Measurements from ENCODE around the gene AKAP7.

DNA sequence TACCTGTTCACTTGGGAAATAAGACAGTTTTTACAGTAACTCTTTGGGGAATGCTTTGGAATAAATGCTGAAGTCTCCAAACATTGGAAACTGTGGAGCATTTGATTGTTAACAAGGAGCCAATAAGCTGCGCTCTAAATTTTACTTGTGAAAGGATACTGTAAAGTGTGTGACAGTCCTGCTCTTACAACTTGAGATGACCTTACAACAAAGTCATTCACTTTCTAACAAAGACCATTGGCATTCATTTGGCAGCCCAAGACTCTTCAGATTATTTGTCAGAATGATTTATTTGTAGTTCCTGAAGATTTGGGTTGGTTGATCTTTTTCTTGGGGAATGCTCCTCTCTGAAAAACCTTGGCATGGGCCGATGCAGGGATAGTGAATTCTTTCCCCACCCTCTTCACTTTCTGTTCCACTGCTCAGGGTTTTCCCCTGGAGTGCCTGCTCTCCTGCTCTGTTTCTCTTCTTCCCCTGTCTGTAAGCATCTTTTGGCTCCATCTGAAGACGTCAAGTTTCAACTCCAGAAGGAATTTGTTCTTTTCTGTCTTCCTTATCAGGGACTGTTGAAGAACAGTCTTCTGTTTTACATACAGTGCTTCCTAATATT is 116.4 kb downstream of the AKAP7 start:
- TF ChIP-seq CTCF (IDR thresholded peaks at IDR 0.05) (no peak), RNF2 (IDR thresholded peaks at IDR 0.05; ENCODE audit: borderline replicate concordance, low read depth) (no peak), NR3C1 (IDR thresholded peaks at IDR 0.05) (no peak), SMC3 (IDR thresholded peaks at IDR 0.05) (no peak), MAFK (IDR thresholded peaks at IDR 0.05; ENCODE audit: partially characterized antibody) (no peak), MYC (IDR thresholded peaks at IDR 0.05; ENCODE audit: borderline replicate concordance, low read length) (no peak), JUN (IDR thresholded peaks at IDR 0.05) (no peak), TFCP2L1 (CRISPR knock-in tag; IDR thresholded peaks at IDR 0.05) (no peak), JUNB (IDR thresholded peaks at IDR 0.05) (no peak)
- TF ChIP-seq, protein P1, sequence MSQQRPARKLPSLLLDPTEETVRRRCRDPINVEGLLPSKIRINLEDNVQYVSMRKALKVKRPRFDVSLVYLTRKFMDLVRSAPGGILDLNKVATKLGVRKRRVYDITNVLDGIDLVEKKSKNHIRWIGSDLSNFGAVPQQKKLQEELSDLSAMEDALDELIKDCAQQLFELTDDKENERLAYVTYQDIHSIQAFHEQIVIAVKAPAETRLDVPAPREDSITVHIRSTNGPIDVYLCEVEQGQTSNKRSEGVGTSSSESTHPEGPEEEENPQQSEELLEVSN (IDR thresholded peaks at IDR 0.05; ENCODE audit: borderline replicate concordance, low read depth): no peak
